CD4-positive, alpha-beta T cell (primary cell): Measurements from ENCODE around the gene RPGRIP1L. TPM values are rescaled to one million over a fixed set of nuclear protein-coding genes. Genes with fewer than 3 reads are reported as not detected.

ENCODE experiments used
- ATAC-seq: fragments of 200-7000 bp; cut with Tn5 transposase; one replicate; pipeline ENCODE4 v1.10.0; 2022; ENCODE audit warnings: mild to moderate bottlenecking; ENCODE audit not compliant: poor library complexity
- CTCF ChIA-PET: fragments of 350-600 bp; sonication (Branson Sonifier 250); formaldehyde crosslinking; loops from one replicate; lab custom pipeline; 2021; ENCODE audit warnings: antibody characterized with exemption, inconsistent platforms; lab: Charles Lee
- POLR2A ChIA-PET: fragments of 350-600 bp; sonication (Branson Sonifier 250); formaldehyde crosslinking; loops from one replicate; lab custom pipeline; 2021; ENCODE audit warnings: antibody characterized with exemption, inconsistent platforms; lab: Charles Lee
- DNase-seq, 14 experiments: peaks; one replicate each; pipeline ENCODE4 v3.0.0-alpha.2; 2013 to 2020; ENCODE audit warnings: mixed read lengths in 2 of 14
- H3K27ac ChIP-seq, 2 donors: one replicate each; pipeline versions ENCODE4 v1.5.1 to v1.7.0; 2013; ENCODE audit warnings: low read length in 2 of 2, low read depth in 1 of 2, mild to moderate bottlenecking in 1 of 2
- H3K27me3 ChIP-seq, 2 experiments: 1 replicate in 1 of 2; 2 replicates in 1 of 2; pipeline versions ENCODE4 v1.6.1 to v1.7.0; 2013; ENCODE audit warnings: low read length in 2 of 2, control low read depth in 1 of 2, mild to moderate bottlenecking in 1 of 2, moderate library complexity in 1 of 2; ENCODE audit not compliant: insufficient read depth in 2 of 2, control insufficient read depth in 1 of 2
- H3K36me3 ChIP-seq: one replicate; pipeline ENCODE4 v1.6.1; 2013; ENCODE audit warnings: low read length, control low read depth; ENCODE audit not compliant: insufficient read depth
- H3K4me1 ChIP-seq: one replicate; pipeline ENCODE4 v1.6.1; 2013; ENCODE audit warnings: low read length, control low read depth; ENCODE audit not compliant: insufficient read depth
- H3K4me3 ChIP-seq: one replicate; pipeline ENCODE4 v1.5.1; 2013; ENCODE audit warnings: mild to moderate bottlenecking, low read length, moderate library complexity
- H3K9me3 ChIP-seq, 2 experiments: 1 replicate in 1 of 2; 2 replicates in 1 of 2; pipeline versions ENCODE4 v1.6.1 to v1.7.0; 2013; ENCODE audit warnings: low read length in 2 of 2, mild to moderate bottlenecking in 2 of 2, control low read depth in 1 of 2, moderate library complexity in 1 of 2; ENCODE audit not compliant: control insufficient read depth in 1 of 2, insufficient read depth in 1 of 2
- H3K27ac Mint-ChIP-seq: one replicate; pipeline ENCODE4 v1.8.0; 2020; ENCODE audit warnings: mixed read lengths
- H3K27me3 Mint-ChIP-seq: one replicate; pipeline ENCODE4 v1.8.0; 2021; ENCODE audit warnings: mixed read lengths
- H3K36me3 Mint-ChIP-seq: one replicate; pipeline ENCODE4 v1.8.0; 2021; ENCODE audit warnings: low read depth, mixed read lengths
- H3K4me1 Mint-ChIP-seq: one replicate; pipeline ENCODE4 v1.8.0; 2021; ENCODE audit warnings: low read depth, mixed read lengths
- H3K4me3 Mint-ChIP-seq: one replicate; pipeline ENCODE4 v1.8.0; 2020; ENCODE audit warnings: mild to moderate bottlenecking, mixed read lengths
- H3K9me3 Mint-ChIP-seq: one replicate; pipeline ENCODE4 v1.8.0; 2020; ENCODE audit warnings: mixed read lengths
- intact Hi-C, 2 experiments: fragments of 100-400 bp; cut with DNase I in 1 of 2; cut with micrococcal nuclease in 1 of 2; formaldehyde crosslinking; loops; one replicate each; pipeline versions ENCODE4 v1.15.1 to v1.9.0; 2023 to 2025; cut with DNase I, micrococcal nuclease
- total RNA-seq, 174 experiments: library from RNA in 2 of 174; stranded (reverse) in 2 of 174; gene quantifications; one replicate each; pipeline ENCODE4 v1.2.3 and lab custom pipeline; 2021 to 2026
- TF ChIP-seq, protein P1 (sequence below): fragments of 200-600 bp; IDR thresholded peaks from one replicate; pipeline ENCODE4 v1.8.0; 2022; ENCODE audit warnings: antibody characterized with exemption, mild to moderate bottlenecking

The RPGRIP1L gene
- total RNA-seq, 2 experiments from 2014 or later, result 2.4 to 2.5 TPM

DNA sequence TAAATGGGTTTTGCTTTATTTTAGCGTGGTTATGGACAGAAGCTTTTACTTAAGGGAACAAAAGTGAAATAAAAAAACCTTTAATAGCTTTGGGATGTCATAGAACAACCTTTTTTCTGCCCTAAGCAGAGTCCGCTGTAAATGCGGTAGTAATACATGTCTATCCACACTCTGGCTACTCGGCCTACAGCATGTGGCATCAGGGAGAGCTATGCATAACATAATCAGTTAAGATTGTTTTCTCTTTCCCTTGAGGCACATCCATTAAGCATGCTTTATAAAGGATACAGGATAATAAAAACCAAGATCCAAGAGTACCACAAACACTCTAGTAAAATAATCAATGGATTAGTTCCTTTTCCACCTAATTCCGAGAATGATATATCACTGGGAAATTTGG lies 10.3 kb downstream of the RPGRIP1L start:
- intact Hi-C loops, result no loop called here
- POLR2A ChIA-PET, result no interaction called here
- Mint-ChIP-seq H3K4me3 (no peak overlapping the region), H3K27me3 (no peaks in the 10 kb centered on the region), H3K27ac (no peak overlapping the region), H3K36me3 (peaks cover 5% of the 10 kb centered on the region), H3K4me1 (no peaks in the 10 kb centered on the region), H3K9me3 (no peaks in the 10 kb centered on the region)
- H3K27ac ChIP-seq, result no peak overlapping the region
- DNase-seq (no peak), ATAC-seq (no peak)
- no peaks in the 10 kb centered on the region for H3K36me3 ChIP-seq
- no peaks in the 10 kb centered on the region for H3K4me1 ChIP-seq
- TF ChIP-seq, protein P1, sequence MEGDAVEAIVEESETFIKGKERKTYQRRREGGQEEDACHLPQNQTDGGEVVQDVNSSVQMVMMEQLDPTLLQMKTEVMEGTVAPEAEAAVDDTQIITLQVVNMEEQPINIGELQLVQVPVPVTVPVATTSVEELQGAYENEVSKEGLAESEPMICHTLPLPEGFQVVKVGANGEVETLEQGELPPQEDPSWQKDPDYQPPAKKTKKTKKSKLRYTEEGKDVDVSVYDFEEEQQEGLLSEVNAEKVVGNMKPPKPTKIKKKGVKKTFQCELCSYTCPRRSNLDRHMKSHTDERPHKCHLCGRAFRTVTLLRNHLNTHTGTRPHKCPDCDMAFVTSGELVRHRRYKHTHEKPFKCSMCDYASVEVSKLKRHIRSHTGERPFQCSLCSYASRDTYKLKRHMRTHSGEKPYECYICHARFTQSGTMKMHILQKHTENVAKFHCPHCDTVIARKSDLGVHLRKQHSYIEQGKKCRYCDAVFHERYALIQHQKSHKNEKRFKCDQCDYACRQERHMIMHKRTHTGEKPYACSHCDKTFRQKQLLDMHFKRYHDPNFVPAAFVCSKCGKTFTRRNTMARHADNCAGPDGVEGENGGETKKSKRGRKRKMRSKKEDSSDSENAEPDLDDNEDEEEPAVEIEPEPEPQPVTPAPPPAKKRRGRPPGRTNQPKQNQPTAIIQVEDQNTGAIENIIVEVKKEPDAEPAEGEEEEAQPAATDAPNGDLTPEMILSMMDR, result no peak
- no peak overlapping the region for H3K4me3 ChIP-seq
- H3K27me3 ChIP-seq, result no peaks in the 10 kb centered on the region
- H3K9me3 ChIP-seq, result no peaks in the 10 kb centered on the region
- CTCF ChIA-PET, result no interaction called here

- ChIA-PET POLR2A (no interaction called here), CTCF (no interaction called here)
- no peaks in the 10 kb centered on the region for H3K4me1 ChIP-seq
- no peak overlapping the region for H3K4me3 ChIP-seq
- TF ChIP-seq, protein P1, result no peak
- no peak for DNase-seq
- H3K27me3 Mint-ChIP-seq, result no peaks in the 10 kb centered on the region
- intact Hi-C loops, result no loop called here
- no peaks in the 10 kb centered on the region for H3K9me3 ChIP-seq
- no peak overlapping the region for H3K4me3 Mint-ChIP-seq
- no peaks in the 10 kb centered on the region for H3K4me1 Mint-ChIP-seq
- H3K27me3 ChIP-seq, result no peaks in the 10 kb centered on the region
- H3K36me3 ChIP-seq, result no peaks in the 10 kb centered on the region
- H3K9me3 Mint-ChIP-seq, result no peaks in the 10 kb centered on the region
- no peak overlapping the region for H3K27ac ChIP-seq
- no peak overlapping the region for H3K27ac Mint-ChIP-seq
- no peak for ATAC-seq
- peaks cover 5% of the 10 kb centered on the region for H3K36me3 Mint-ChIP-seq
Measured at GRCh38 chr16:53692146-53692545, 11.5 kb downstream of the RPGRIP1L start.

- no peaks in the 10 kb centered on the region for H3K9me3 Mint-ChIP-seq
Measured at GRCh38 chr16:53690771-53691170, 12.9 kb downstream of the RPGRIP1L start.

More at GRCh38 chr16:53690771-53691170, 12.9 kb downstream of the RPGRIP1L start:
- Mint-ChIP-seq H3K4me1 (no peaks in the 10 kb centered on the region), H3K36me3 (peaks cover 15% of the 10 kb centered on the region), H3K27me3 (no peaks in the 10 kb centered on the region), H3K4me3 (no peak overlapping the region), H3K27ac (no peak overlapping the region)
- Histone ChIP-seq H3K4me3 (no peak overlapping the region), H3K27me3 (no peaks in the 10 kb centered on the region), H3K27ac (no peak overlapping the region), H3K9me3 (no peaks in the 10 kb centered on the region), H3K4me1 (no peaks in the 10 kb centered on the region), H3K36me3 (no peaks in the 10 kb centered on the region)
- CTCF ChIA-PET, result interaction anchor here (1.1 kb wide), 1 partner anchor 32 kb away, joined by 3 read pairs; no protein-coding TSS in a partner anchor
- DNase-seq, result no peak
- no peak for ATAC-seq
- intact Hi-C loops, result no loop called here
- TF ChIP-seq, protein P1, result no peak
- POLR2A ChIA-PET, result no interaction called here
